HG02981 (cell line): ENCODE results near the gene SLC38A3.
A peak's percentile ranks its signal among the peaks of the same experiment; 100 is the strongest.
"Not testable (repeated sequence)": the region's sequence is repeated elsewhere in the genome, so short reads cannot be mapped to it uniquely, and the experiment has no call there.

Source experiments
- ATAC-seq: cut with Tn5 transposase; IDR thresholded peaks from one replicate; pipeline ENCODE4 v1.9.1; 2021; ENCODE audit warnings: mild to moderate bottlenecking, moderate library complexity; ENCODE audit not compliant: unreplicated experiment

Gene SLC38A3

GRCh38 chr3:50230104-50230793, 25.2 kb downstream of the SLC38A3 start:
- no peak for ATAC-seq

GRCh38 chr3:50230794-50231125, 25.7 kb downstream of the SLC38A3 start:
- no peak for ATAC-seq

GRCh38 chr3:50231581-50231980, 26.5 kb downstream of the SLC38A3 start:
- ATAC-seq, result no peak

GRCh38 chr3:50232303-50232702, 27.2 kb downstream of the SLC38A3 start:
- ATAC-seq, result no peak

GRCh38 chr3:50233176-50233575, 28.1 kb downstream of the SLC38A3 start:
- no peak for ATAC-seq

- peak; percentile 94 for ATAC-seq
These were observed 30.8 kb downstream of the SLC38A3 start, which contains the start of gene GNAI2 for GRCh38 chr3:50235716-50236483. Gene GNAI2, plus strand, starts transcription at chr3:50236204. Its CDS starts 132 bp downstream, at chr3:50236336.

- no peak for ATAC-seq
These were observed 31.5 kb downstream of the SLC38A3 start for GRCh38 chr3:50236484-50237132.

- ATAC-seq, result no peak
These were observed 32.1 kb downstream of the SLC38A3 start for GRCh38 chr3:50237133-50237651.

- peak; percentile 31 for ATAC-seq
These were observed 32.9 kb downstream of the SLC38A3 start for GRCh38 chr3:50237754-50238548.

- ATAC-seq, result no peak
These were observed 33.5 kb downstream of the SLC38A3 start for GRCh38 chr3:50238549-50239026.

- ATAC-seq, result no peak
These were observed 34.6 kb downstream of the SLC38A3 start for GRCh38 chr3:50239649-50240048.

GRCh38 chr3:50241163-50241562, 36.1 kb downstream of the SLC38A3 start:
- no peak for ATAC-seq

GRCh38 chr3:50241713-50242380, 36.8 kb downstream of the SLC38A3 start:
- ATAC-seq, result no peak

GRCh38 chr3:50242381-50242770, 37.3 kb downstream of the SLC38A3 start:
- ATAC-seq, result no peak

GRCh38 chr3:50242851-50243542, 37.9 kb downstream of the SLC38A3 start:
- ATAC-seq, result no peak

- ATAC-seq, result no peak
These were observed 38.4 kb downstream of the SLC38A3 start for GRCh38 chr3:50243543-50243895.

GRCh38 chr3:50244813-50245212, 39.7 kb downstream of the SLC38A3 start:
- not testable (repeated sequence) for ATAC-seq

GRCh38 chr3:50245251-50245745, 40.2 kb downstream of the SLC38A3 start:
- no peak for ATAC-seq

GRCh38 chr3:50245831-50246516, 40.9 kb downstream of the SLC38A3 start:
- peak; percentile 60 for ATAC-seq
